ENCODE results near the gene ERP44. TPM values are rescaled to one million over a fixed set of nuclear protein-coding genes. Genes with fewer than 3 reads are reported as not detected.

Gene ERP44
- total RNA-seq, 1 donor from 2014 or later, result 13.5 TPM

DNA sequence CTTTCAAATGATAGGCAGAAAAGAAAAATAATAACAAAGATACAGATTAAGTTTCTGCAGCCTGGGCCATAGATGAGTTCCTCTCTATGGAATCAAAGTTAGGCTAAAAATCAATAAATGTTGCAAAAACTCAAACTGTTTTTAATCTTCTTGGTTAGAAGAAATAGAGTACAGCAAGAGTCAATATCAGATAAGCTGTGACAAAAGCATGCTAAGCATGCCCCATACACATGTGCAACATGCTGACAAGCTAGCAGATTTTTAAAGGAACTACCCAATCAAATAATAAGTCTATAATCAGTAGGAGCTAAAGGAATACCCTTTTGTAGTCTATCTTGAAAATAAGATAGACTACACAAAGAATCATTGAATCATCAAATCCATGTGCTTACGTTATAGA lies 6.7 kb downstream of the ERP44 start:
- Histone ChIP-seq H3K9me3 (no peaks in the 10 kb centered on the region), H3K4me3 (no peak overlapping the region), H3K27me3 (no peaks in the 10 kb centered on the region), H3K36me3 (no peaks in the 10 kb centered on the region), H3K4me1 (peaks cover 26% of the 10 kb centered on the region), H3K27ac (no peak overlapping the region)
- no peak for TF ChIP-seq POLR2AphosphoS5 (IDR thresholded peaks at IDR 0.05; ENCODE audit: insufficient read depth in 1 of 2, low read depth in 1 of 2)
- TF ChIP-seq, protein P1, sequence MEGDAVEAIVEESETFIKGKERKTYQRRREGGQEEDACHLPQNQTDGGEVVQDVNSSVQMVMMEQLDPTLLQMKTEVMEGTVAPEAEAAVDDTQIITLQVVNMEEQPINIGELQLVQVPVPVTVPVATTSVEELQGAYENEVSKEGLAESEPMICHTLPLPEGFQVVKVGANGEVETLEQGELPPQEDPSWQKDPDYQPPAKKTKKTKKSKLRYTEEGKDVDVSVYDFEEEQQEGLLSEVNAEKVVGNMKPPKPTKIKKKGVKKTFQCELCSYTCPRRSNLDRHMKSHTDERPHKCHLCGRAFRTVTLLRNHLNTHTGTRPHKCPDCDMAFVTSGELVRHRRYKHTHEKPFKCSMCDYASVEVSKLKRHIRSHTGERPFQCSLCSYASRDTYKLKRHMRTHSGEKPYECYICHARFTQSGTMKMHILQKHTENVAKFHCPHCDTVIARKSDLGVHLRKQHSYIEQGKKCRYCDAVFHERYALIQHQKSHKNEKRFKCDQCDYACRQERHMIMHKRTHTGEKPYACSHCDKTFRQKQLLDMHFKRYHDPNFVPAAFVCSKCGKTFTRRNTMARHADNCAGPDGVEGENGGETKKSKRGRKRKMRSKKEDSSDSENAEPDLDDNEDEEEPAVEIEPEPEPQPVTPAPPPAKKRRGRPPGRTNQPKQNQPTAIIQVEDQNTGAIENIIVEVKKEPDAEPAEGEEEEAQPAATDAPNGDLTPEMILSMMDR (IDR thresholded peaks at IDR 0.05), result no peak
- no peak for TF ChIP-seq POLR2A (IDR thresholded peaks at IDR 0.05)
- DNase-seq (ENCODE audit: extremely low spot score in 2 of 2), result no peak
- intact Hi-C loops (cut with DNase I), result no loop called here

DNA sequence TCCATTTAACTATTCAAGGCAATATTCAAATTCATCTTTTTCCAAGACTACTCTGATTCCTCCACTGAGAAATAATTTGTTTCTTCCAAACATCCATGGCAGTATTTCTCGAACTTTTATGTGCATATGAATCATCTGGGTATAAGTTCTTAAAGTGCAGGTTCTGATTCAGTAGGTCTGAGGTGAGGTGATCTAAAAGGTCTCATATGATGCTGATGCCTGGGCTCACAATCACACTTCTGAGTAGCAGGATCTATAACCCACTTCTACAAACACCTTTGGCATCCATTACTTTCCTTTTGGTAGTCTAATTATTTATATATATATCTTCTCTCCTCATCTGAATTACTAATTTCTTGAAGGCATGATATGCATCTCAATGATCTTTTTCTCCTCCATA lies 7.2 kb downstream of the ERP44 start:
- Histone ChIP-seq H3K4me3 (no peak overlapping the region), H3K27me3 (no peaks in the 10 kb centered on the region), H3K27ac (no peak overlapping the region), H3K36me3 (no peaks in the 10 kb centered on the region), H3K9me3 (no peaks in the 10 kb centered on the region), H3K4me1 (peaks cover 22% of the 10 kb centered on the region)
- DNase-seq (ENCODE audit: extremely low spot score in 2 of 2), result no peak
- TF ChIP-seq POLR2A (IDR thresholded peaks at IDR 0.05), result no peak
- TF ChIP-seq, protein P1 (IDR thresholded peaks at IDR 0.05), result no peak
- TF ChIP-seq POLR2AphosphoS5 (IDR thresholded peaks at IDR 0.05; ENCODE audit: insufficient read depth in 1 of 2, low read depth in 1 of 2), result no peak
- intact Hi-C loops (cut with DNase I), result no loop called here

DNA sequence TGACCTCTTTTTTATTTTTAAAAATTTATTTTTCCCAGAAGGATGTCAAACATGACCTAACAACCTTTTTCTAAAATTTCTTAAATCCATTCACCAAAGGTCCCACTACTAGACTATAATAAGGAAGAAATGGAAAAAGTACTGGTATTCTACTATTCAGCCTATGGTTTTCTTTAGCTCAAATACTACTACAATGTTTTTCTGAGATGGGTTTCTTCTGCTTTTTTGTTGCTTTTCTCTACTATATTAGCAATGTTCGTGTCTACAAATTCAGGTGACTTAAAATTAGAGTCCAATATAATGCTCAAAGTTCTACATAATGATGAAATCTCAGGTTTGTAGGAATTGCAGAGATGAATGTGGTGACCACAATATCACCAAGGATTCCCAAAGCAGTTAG lies 7.9 kb downstream of the ERP44 start:
- Histone ChIP-seq H3K27ac (no peak overlapping the region), H3K9me3 (no peaks in the 10 kb centered on the region), H3K36me3 (no peaks in the 10 kb centered on the region), H3K4me3 (no peak overlapping the region), H3K4me1 (peaks cover 14% of the 10 kb centered on the region), H3K27me3 (no peaks in the 10 kb centered on the region)
- intact Hi-C loops (cut with DNase I), result no loop called here
- TF ChIP-seq, protein P1 (IDR thresholded peaks at IDR 0.05), result no peak
- TF ChIP-seq POLR2A (IDR thresholded peaks at IDR 0.05) (no peak), POLR2AphosphoS5 (IDR thresholded peaks at IDR 0.05; ENCODE audit: insufficient read depth in 1 of 2, low read depth in 1 of 2) (no peak)
- DNase-seq (ENCODE audit: extremely low spot score in 2 of 2), result no peak

DNA sequence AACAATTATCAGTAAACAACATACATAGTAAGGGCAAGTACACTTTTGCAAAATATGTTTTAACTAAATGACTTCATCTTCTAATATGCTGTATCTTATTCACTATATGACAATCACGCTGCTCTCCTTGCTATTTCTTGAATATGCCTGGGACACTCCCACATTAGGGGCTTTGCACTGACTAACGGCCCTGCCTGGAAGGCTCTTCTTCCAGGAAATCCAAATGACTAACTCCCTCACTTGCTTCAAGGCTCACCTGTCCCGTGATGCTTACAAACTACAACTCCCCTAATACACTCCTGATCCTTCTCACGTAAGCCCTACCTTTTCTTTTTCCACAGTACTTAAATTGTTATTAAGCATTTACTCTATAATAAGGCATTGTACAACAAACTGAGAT lies 10.6 kb downstream of the ERP44 start:
- Histone ChIP-seq H3K9me3 (no peaks in the 10 kb centered on the region), H3K27me3 (no peaks in the 10 kb centered on the region), H3K4me1 (peaks cover 9% of the 10 kb centered on the region), H3K27ac (no peak overlapping the region), H3K36me3 (no peaks in the 10 kb centered on the region), H3K4me3 (no peak overlapping the region)
- intact Hi-C loops (cut with DNase I), result no loop called here
- DNase-seq (ENCODE audit: extremely low spot score in 2 of 2), result no peak
- TF ChIP-seq, protein P1 (IDR thresholded peaks at IDR 0.05), result no peak
- no peak for TF ChIP-seq POLR2AphosphoS5 (IDR thresholded peaks at IDR 0.05; ENCODE audit: insufficient read depth in 1 of 2, low read depth in 1 of 2)
- TF ChIP-seq POLR2A (IDR thresholded peaks at IDR 0.05), result no peak

DNA sequence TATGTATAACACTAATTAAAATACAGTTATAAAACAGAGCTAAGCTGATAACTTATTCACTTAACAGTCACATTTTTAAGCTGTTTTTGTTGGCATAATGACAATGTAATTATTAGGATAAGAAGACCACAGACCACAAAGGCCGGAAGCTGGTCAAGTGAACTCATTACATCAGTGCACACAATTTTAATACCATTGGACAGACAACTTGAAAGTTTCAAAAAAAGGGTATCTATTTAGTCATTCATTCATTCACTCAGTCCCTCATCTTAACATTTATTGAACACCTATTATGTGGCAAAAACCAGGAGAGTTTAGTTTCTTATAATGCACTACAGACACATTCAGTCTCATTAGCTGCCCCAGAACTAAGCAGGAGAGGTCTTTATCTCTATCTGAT lies 11.6 kb downstream of the ERP44 start:
- no peaks in the 10 kb centered on the region for H3K9me3 ChIP-seq
- no peaks in the 10 kb centered on the region for H3K27me3 ChIP-seq
- no peaks in the 10 kb centered on the region for H3K36me3 ChIP-seq
- no peak for DNase-seq (ENCODE audit: extremely low spot score in 2 of 2)
- TF ChIP-seq POLR2A (IDR thresholded peaks at IDR 0.05), result no peak
- no peak for TF ChIP-seq POLR2AphosphoS5 (IDR thresholded peaks at IDR 0.05; ENCODE audit: insufficient read depth in 1 of 2, low read depth in 1 of 2)
- TF ChIP-seq, protein P1 (IDR thresholded peaks at IDR 0.05), result no peak
- intact Hi-C loops (cut with DNase I), result no loop called here
- H3K4me3 ChIP-seq, result no peak overlapping the region
- peaks cover 6% of the 10 kb centered on the region for H3K4me1 ChIP-seq
- H3K27ac ChIP-seq, result no peak overlapping the region

Data from vagina (tissue), 2 donors.